T-helper 2 cell treated with Interferon-gamma antibody and Interleukin-4, amounts not matched to agents 100 ng/mL and 5 ng/mL, for 36 hours (primary cell): ENCODE measurements around the gene SLC35F3. TPM values are rescaled to one million over a fixed set of nuclear protein-coding genes. Genes with fewer than 3 reads are reported as not detected.
"Not testable (repeated sequence)": the region's sequence is repeated elsewhere in the genome, so short reads cannot be mapped to it uniquely, and the experiment has no call there.

ENCODE experiments used
- intact Hi-C: fragments of 100-400 bp; cut with micrococcal nuclease; formaldehyde crosslinking; loops from one replicate; pipeline ENCODE4 v1.15.1; 2023
- total RNA-seq: library from RNA; stranded (reverse); gene quantifications from 2 replicates; pipeline ENCODE4 v1.2.3, GENCODE V29; 2022

Gene SLC35F3
- total RNA-seq = 3.4 and 4.0 TPM in 2 replicates

- intact Hi-C loops = no loop called here
Measured at GRCh38 chr1:233904633-233905415, at the start of gene SLC35F3. SLC35F3 (plus strand) TSS chr1:233904676.

GRCh38 chr1:233859446-233859845, 45.0 kb upstream of the SLC35F3 start:
- intact Hi-C loops = no loop called here

- intact Hi-C loops = no loop called here
Measured at GRCh38 chr1:233863901-233864545, 40.5 kb upstream of the SLC35F3 start.

- intact Hi-C loops = no loop called here
Measured at GRCh38 chr1:233864578-233864977, 39.9 kb upstream of the SLC35F3 start.

GRCh38 chr1:233865216-233865615, 39.3 kb upstream of the SLC35F3 start:
- intact Hi-C loops = no loop called here

GRCh38 chr1:233865902-233866301, 38.6 kb upstream of the SLC35F3 start:
- intact Hi-C loops = no loop called here

- intact Hi-C loops = no loop called here
Measured at GRCh38 chr1:233867028-233867427, 37.4 kb upstream of the SLC35F3 start.

- intact Hi-C loops = no loop called here
Measured at GRCh38 chr1:233868461-233868860, 36.0 kb upstream of the SLC35F3 start.

GRCh38 chr1:233869680-233870079, 34.8 kb upstream of the SLC35F3 start:
- intact Hi-C loops = no loop called here

- intact Hi-C loops = no loop called here
Measured at GRCh38 chr1:233873666-233874065, 30.8 kb upstream of the SLC35F3 start.

- intact Hi-C loops = no loop called here
Measured at GRCh38 chr1:233879841-233880240, 24.6 kb upstream of the SLC35F3 start.

GRCh38 chr1:233883671-233884070, 20.8 kb upstream of the SLC35F3 start:
- intact Hi-C loops = no loop called here

- intact Hi-C loops = no loop called here
Measured at GRCh38 chr1:233884461-233885151, 19.9 kb upstream of the SLC35F3 start.

GRCh38 chr1:233885196-233885920, 19.1 kb upstream of the SLC35F3 start:
- intact Hi-C loops = no loop called here

GRCh38 chr1:233891151-233891550, 13.3 kb upstream of the SLC35F3 start:
- intact Hi-C loops = not testable (repeated sequence)

- intact Hi-C loops = no loop called here
Measured at GRCh38 chr1:233897325-233898162, 6.9 kb upstream of the SLC35F3 start.

GRCh38 chr1:233901495-233901894, 3.0 kb upstream of the SLC35F3 start:
- intact Hi-C loops = no loop called here

GRCh38 chr1:233905416-233906051, 1.1 kb downstream of the SLC35F3 start:
- intact Hi-C loops = no loop called here

GRCh38 chr1:233907151-233907550, 2.7 kb downstream of the SLC35F3 start:
- intact Hi-C loops = no loop called here

GRCh38 chr1:233908092-233908491, 3.6 kb downstream of the SLC35F3 start:
- intact Hi-C loops = no loop called here
